RWPE2 (cell line): Measurements from ENCODE around the gene ASB10.

ENCODE experiments used
- ATAC-seq: fragments of 200-7000 bp; cut with Tn5 transposase; 3 replicates; pipeline ENCODE4 v1.9.1; 2021; ENCODE audit warnings: low read depth
- DNase-seq: peaks from one replicate; pipeline ENCODE4 v3.0.0-alpha.2; 2020; ENCODE audit warnings: low spot score
- H3K27ac ChIP-seq: fragments of 450-650 bp; 2 replicates; pipeline ENCODE4 v1.5.1; 2017; ENCODE audit warnings: mild to moderate bottlenecking; ENCODE audit not compliant: poor library complexity, severe bottlenecking
- H3K27me3 ChIP-seq: fragments of 250-450 bp; sonication (Bioruptor Pico); 2 replicates; pipeline ENCODE4 v1.5.1; 2021; ENCODE audit warnings: mild to moderate bottlenecking, moderate library complexity; ENCODE audit not compliant: insufficient read depth, poor library complexity, severe bottlenecking
- H3K36me3 ChIP-seq: fragments of 250-450 bp; sonication (Bioruptor Pico); 2 replicates; pipeline ENCODE4 v1.5.1; 2020; ENCODE audit warnings: low read depth, mild to moderate bottlenecking, moderate library complexity
- H3K4me1 ChIP-seq: fragments of 250-450 bp; sonication (Bioruptor Pico); 2 replicates; pipeline ENCODE4 v1.5.1; 2021; ENCODE audit warnings: mild to moderate bottlenecking, moderate library complexity; ENCODE audit not compliant: insufficient read depth, poor library complexity, severe bottlenecking
- H3K4me3 ChIP-seq: fragments of 250-450 bp; sonication (Bioruptor Pico); 2 replicates; pipeline ENCODE4 v1.5.1; 2021; ENCODE audit warnings: mild to moderate bottlenecking, moderate library complexity; ENCODE audit not compliant: severe bottlenecking
- H3K9me3 ChIP-seq: fragments of 250-450 bp; sonication (Bioruptor Pico); 2 replicates; pipeline ENCODE4 v1.5.1; 2021; ENCODE audit warnings: mild to moderate bottlenecking, moderate library complexity; ENCODE audit not compliant: severe bottlenecking
- TF ChIP-seq, protein P1 (sequence below): fragments of 450-650 bp; IDR thresholded peaks from one replicate; pipeline ENCODE4 v1.5.1; 2017; ENCODE audit warnings: mild to moderate bottlenecking, moderate library complexity; ENCODE audit not compliant: poor library complexity, severe bottlenecking

Gene ASB10

DNA sequence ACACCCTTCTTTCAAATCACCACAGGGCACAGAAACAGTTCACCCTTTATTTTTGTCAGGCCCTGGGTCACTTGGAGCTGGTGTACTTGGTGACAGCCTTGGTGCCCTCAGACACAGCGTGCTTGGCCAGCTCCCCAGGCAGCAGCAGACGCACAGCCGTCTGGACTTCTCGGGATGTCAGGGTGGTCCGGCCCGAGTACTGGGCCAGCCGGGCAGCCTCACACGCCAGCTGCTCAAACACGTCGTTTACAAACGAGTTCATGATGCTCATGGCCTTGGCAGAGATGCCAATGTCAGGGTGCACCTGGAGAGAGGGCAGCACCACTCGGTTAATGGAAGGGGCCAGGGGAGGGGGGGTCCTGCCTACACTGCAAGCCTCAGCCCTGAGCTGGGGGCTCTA lies 20.8 kb upstream of the ASB10 start:
- Histone ChIP-seq H3K36me3 (no peaks in the 10 kb centered on the region), H3K9me3 (no peaks in the 10 kb centered on the region), H3K4me3 (no peak overlapping the region), H3K4me1 (no peaks in the 10 kb centered on the region), H3K27me3 (peaks cover 31% of the 10 kb centered on the region), H3K27ac (no peak overlapping the region)
- ATAC-seq (no peak; the same call in 2 of the 3 replicates), DNase-seq (peak; percentile 50)
- TF ChIP-seq, protein P1, sequence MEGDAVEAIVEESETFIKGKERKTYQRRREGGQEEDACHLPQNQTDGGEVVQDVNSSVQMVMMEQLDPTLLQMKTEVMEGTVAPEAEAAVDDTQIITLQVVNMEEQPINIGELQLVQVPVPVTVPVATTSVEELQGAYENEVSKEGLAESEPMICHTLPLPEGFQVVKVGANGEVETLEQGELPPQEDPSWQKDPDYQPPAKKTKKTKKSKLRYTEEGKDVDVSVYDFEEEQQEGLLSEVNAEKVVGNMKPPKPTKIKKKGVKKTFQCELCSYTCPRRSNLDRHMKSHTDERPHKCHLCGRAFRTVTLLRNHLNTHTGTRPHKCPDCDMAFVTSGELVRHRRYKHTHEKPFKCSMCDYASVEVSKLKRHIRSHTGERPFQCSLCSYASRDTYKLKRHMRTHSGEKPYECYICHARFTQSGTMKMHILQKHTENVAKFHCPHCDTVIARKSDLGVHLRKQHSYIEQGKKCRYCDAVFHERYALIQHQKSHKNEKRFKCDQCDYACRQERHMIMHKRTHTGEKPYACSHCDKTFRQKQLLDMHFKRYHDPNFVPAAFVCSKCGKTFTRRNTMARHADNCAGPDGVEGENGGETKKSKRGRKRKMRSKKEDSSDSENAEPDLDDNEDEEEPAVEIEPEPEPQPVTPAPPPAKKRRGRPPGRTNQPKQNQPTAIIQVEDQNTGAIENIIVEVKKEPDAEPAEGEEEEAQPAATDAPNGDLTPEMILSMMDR: no peak

DNA sequence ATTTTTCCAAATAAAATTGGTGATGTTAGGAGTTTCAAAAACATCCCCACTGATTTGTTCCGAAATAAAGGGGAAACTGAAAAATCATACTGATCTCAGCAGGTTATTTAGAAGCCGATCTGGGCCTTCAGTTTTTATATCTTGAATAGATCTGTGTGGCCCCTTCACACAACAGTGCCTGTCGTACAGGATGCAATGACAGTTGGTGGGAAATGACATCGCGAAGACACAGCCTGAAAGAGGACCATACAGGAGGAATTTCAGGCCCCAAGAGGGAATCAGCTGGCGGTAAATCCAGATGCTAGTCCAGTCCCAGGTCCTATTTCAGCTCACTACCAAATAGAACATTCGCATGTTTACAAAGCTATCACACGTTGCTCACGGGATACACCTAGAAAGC lies 20.3 kb upstream of the ASB10 start:
- Histone ChIP-seq H3K9me3 (no peaks in the 10 kb centered on the region), H3K27me3 (peaks cover 36% of the 10 kb centered on the region), H3K4me1 (no peaks in the 10 kb centered on the region), H3K36me3 (no peaks in the 10 kb centered on the region), H3K4me3 (no peak overlapping the region), H3K27ac (no peak overlapping the region)
- DNase-seq (no peak), ATAC-seq (no peak)
- TF ChIP-seq, protein P1: no peak

- Histone ChIP-seq H3K4me3 (no peak overlapping the region), H3K4me1 (no peaks in the 10 kb centered on the region), H3K27ac (no peak overlapping the region), H3K27me3 (peaks cover 40% of the 10 kb centered on the region), H3K36me3 (no peaks in the 10 kb centered on the region), H3K9me3 (no peaks in the 10 kb centered on the region)
- TF ChIP-seq, protein P1: no peak
- no peak for DNase-seq
- no peak for ATAC-seq
Observed at GRCh38 chr7:151206914-151207313, 19.9 kb upstream of the ASB10 start.

- ATAC-seq (no peak), DNase-seq (no peak)
- Histone ChIP-seq H3K27ac (no peak overlapping the region), H3K4me3 (no peak overlapping the region), H3K4me1 (no peaks in the 10 kb centered on the region), H3K9me3 (no peaks in the 10 kb centered on the region), H3K27me3 (peaks cover 40% of the 10 kb centered on the region), H3K36me3 (no peaks in the 10 kb centered on the region)
- TF ChIP-seq, protein P1: no peak
Observed at GRCh38 chr7:151205730-151206129, 18.7 kb upstream of the ASB10 start.

DNA sequence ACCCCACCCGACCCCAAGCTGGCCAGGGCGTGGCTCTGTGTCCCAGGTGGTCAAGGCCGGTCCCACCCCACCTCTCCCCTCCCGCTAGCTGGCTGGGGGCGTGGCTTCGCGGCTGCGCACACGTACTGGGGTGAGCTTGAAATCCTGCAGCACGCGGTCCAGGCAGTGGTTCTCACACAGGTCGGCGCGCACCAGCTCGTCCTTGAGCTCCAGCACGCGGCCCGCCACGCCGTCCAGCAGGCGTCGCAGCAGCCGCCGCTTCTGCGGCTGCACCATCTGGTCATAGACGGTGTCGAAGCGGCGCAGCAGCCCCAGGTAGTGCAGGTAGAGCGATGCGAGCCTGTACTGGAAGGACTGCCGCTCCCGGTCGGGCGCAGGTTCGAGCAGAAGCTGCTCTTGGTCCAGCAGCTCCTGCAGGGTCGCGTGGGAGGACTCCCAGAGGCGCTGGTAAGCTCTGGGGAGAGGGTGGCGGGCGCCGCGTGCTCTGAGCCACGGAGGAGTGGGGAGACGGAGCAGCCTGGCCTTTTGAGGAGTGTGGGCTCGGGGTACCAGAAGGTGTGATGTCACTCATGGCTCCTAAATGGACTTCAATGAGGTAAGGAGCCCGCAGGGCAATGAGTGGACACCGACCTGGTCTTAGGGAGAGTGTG lies 17.5 kb upstream of the ASB10 start:
- no peaks in the 10 kb centered on the region for H3K36me3 ChIP-seq
- TF ChIP-seq, protein P1: no peak
- ATAC-seq: peak; percentile 28; the same call in 2 of the 3 replicates
- no peaks in the 10 kb centered on the region for H3K9me3 ChIP-seq
- no peak overlapping the region for H3K4me3 ChIP-seq
- DNase-seq: no peak
- H3K27ac ChIP-seq: no peak overlapping the region
- peaks cover 40% of the 10 kb centered on the region for H3K27me3 ChIP-seq
- H3K4me1 ChIP-seq: no peaks in the 10 kb centered on the region
